Activated T-helper 17 cell treated with anti-CD3 and anti-CD28 coated beads, Interleukin-2, amount 50 U/mL, for 72 hours (primary cell): ENCODE measurements around the gene C12orf43. TPM values are rescaled to one million over a fixed set of nuclear protein-coding genes. Genes with fewer than 3 reads are reported as not detected.

Source experiments
- ATAC-seq: fragments of 150-1000 bp; cut with Tn5 transposase; replicated peaks from 2 replicates; pipeline ENCODE4 v1.10.0; 2021; ENCODE audit warnings: mild to moderate bottlenecking, moderate library complexity
- H3K27ac Mint-ChIP-seq: one replicate; pipeline ENCODE4 v1.8.0; 2022; ENCODE audit warnings: mixed read lengths
- H3K27me3 Mint-ChIP-seq: one replicate; pipeline ENCODE4 v1.8.0; 2022; ENCODE audit warnings: mixed read lengths
- H3K36me3 Mint-ChIP-seq: one replicate; pipeline ENCODE4 v1.8.0; 2022; ENCODE audit warnings: low read depth, mild to moderate bottlenecking, mixed read lengths
- H3K4me1 Mint-ChIP-seq: one replicate; pipeline ENCODE4 v1.8.0; 2022; ENCODE audit warnings: mixed read lengths
- H3K4me3 Mint-ChIP-seq: one replicate; pipeline ENCODE4 v1.8.0; 2022; ENCODE audit warnings: mild to moderate bottlenecking, mixed read lengths
- H3K9me3 Mint-ChIP-seq: one replicate; pipeline ENCODE4 v1.8.0; 2022; ENCODE audit warnings: mixed read lengths
- total RNA-seq, 2 donors: library from RNA; stranded (reverse); gene quantifications; one replicate each; pipeline ENCODE4 v1.2.3, GENCODE V29; 2022

The C12orf43 gene
- total RNA-seq, 2 donors from 2014 or later, result 15.6 to 26.8 TPM

- Mint-ChIP-seq H3K27ac (no peak overlapping the region), H3K9me3 (no peaks in the 10 kb centered on the region), H3K4me1 (peaks cover 4% of the 10 kb centered on the region), H3K4me3 (no peak overlapping the region), H3K36me3 (peaks cover 7% of the 10 kb centered on the region), H3K27me3 (peaks cover 20% of the 10 kb centered on the region)
- ATAC-seq, result no peak
Measured at GRCh38 chr12:120997448-120997847, 18.8 kb downstream of the C12orf43 start.

- peaks cover 20% of the 10 kb centered on the region for H3K27me3 Mint-ChIP-seq
- H3K27ac Mint-ChIP-seq, result no peak overlapping the region
- no peak for ATAC-seq
- peaks cover 4% of the 10 kb centered on the region for H3K4me1 Mint-ChIP-seq
- no peaks in the 10 kb centered on the region for H3K36me3 Mint-ChIP-seq
- H3K4me3 Mint-ChIP-seq, result no peak overlapping the region
- H3K9me3 Mint-ChIP-seq, result no peaks in the 10 kb centered on the region
Measured at GRCh38 chr12:120996133-120996746, 20.0 kb downstream of the C12orf43 start.

GRCh38 chr12:120994589-120995337 is 21.5 kb downstream of the C12orf43 start:
- Mint-ChIP-seq H3K36me3 (no peaks in the 10 kb centered on the region), H3K27me3 (peaks cover 20% of the 10 kb centered on the region), H3K9me3 (no peaks in the 10 kb centered on the region), H3K4me3 (no peak overlapping the region), H3K27ac (no peak overlapping the region), H3K4me1 (peaks cover 4% of the 10 kb centered on the region)
- ATAC-seq, result no peak

- no peak for ATAC-seq
- Mint-ChIP-seq H3K4me3 (no peak overlapping the region), H3K27me3 (peaks cover 20% of the 10 kb centered on the region), H3K9me3 (no peaks in the 10 kb centered on the region), H3K27ac (no peak overlapping the region), H3K4me1 (peaks cover 4% of the 10 kb centered on the region), H3K36me3 (no peaks in the 10 kb centered on the region)
Measured at GRCh38 chr12:120994059-120994458, 22.2 kb downstream of the C12orf43 start.

- ATAC-seq, result no peak
- no peak overlapping the region for H3K4me3 Mint-ChIP-seq
- H3K4me1 Mint-ChIP-seq, result peaks cover 4% of the 10 kb centered on the region
- peaks cover 20% of the 10 kb centered on the region for H3K27me3 Mint-ChIP-seq
- H3K36me3 Mint-ChIP-seq, result no peaks in the 10 kb centered on the region
- no peaks in the 10 kb centered on the region for H3K9me3 Mint-ChIP-seq
- H3K27ac Mint-ChIP-seq, result no peak overlapping the region
Measured at GRCh38 chr12:120993496-120993895, 22.8 kb downstream of the C12orf43 start.

- Mint-ChIP-seq H3K27me3 (peaks cover 20% of the 10 kb centered on the region), H3K36me3 (no peaks in the 10 kb centered on the region), H3K4me3 (no peak overlapping the region), H3K27ac (no peak overlapping the region), H3K4me1 (peaks cover 4% of the 10 kb centered on the region), H3K9me3 (no peaks in the 10 kb centered on the region)
- no peak for ATAC-seq
Measured at GRCh38 chr12:120992989-120993388, 23.3 kb downstream of the C12orf43 start.

GRCh38 chr12:120991965-120992364 is 24.3 kb downstream of the C12orf43 start:
- Mint-ChIP-seq H3K4me1 (peaks cover 4% of the 10 kb centered on the region), H3K4me3 (no peak overlapping the region), H3K27me3 (peaks cover 20% of the 10 kb centered on the region), H3K27ac (no peak overlapping the region), H3K36me3 (no peaks in the 10 kb centered on the region), H3K9me3 (no peaks in the 10 kb centered on the region)
- no peak for ATAC-seq

GRCh38 chr12:120990487-120991055 is 25.7 kb downstream of the C12orf43 start:
- Mint-ChIP-seq H3K27me3 (peaks cover 17% of the 10 kb centered on the region), H3K9me3 (no peaks in the 10 kb centered on the region), H3K27ac (no peak overlapping the region), H3K4me1 (peaks cover 4% of the 10 kb centered on the region), H3K36me3 (no peaks in the 10 kb centered on the region), H3K4me3 (no peak overlapping the region)
- ATAC-seq, result no peak

- Mint-ChIP-seq H3K27ac (no peak overlapping the region), H3K36me3 (no peaks in the 10 kb centered on the region), H3K9me3 (no peaks in the 10 kb centered on the region), H3K4me1 (peaks cover 2% of the 10 kb centered on the region), H3K4me3 (no peak overlapping the region), H3K27me3 (peaks cover 8% of the 10 kb centered on the region)
- no peak for ATAC-seq
Measured at GRCh38 chr12:120989687-120990086, 26.6 kb downstream of the C12orf43 start.

GRCh38 chr12:120988658-120989057 is 27.6 kb downstream of the C12orf43 start:
- peaks cover 4% of the 10 kb centered on the region for H3K27me3 Mint-ChIP-seq
- no peaks in the 10 kb centered on the region for H3K4me1 Mint-ChIP-seq
- no peaks in the 10 kb centered on the region for H3K36me3 Mint-ChIP-seq
- H3K4me3 Mint-ChIP-seq, result no peak overlapping the region
- no peaks in the 10 kb centered on the region for H3K9me3 Mint-ChIP-seq
- no peak overlapping the region for H3K27ac Mint-ChIP-seq
- no peak for ATAC-seq

GRCh38 chr12:120988234-120988633 is 28.1 kb downstream of the C12orf43 start:
- H3K27ac Mint-ChIP-seq, result no peak overlapping the region

GRCh38 chr12:120984351-120984898 is 31.9 kb downstream of the C12orf43 start:
- no peaks in the 10 kb centered on the region for H3K4me1 Mint-ChIP-seq
- ATAC-seq, result no peak
- H3K4me3 Mint-ChIP-seq, result no peak overlapping the region
- H3K27me3 Mint-ChIP-seq, result no peaks in the 10 kb centered on the region
- H3K36me3 Mint-ChIP-seq, result no peaks in the 10 kb centered on the region
- no peak overlapping the region for H3K27ac Mint-ChIP-seq
- no peaks in the 10 kb centered on the region for H3K9me3 Mint-ChIP-seq

More at GRCh38 chr12:120988234-120988633, 28.1 kb downstream of the C12orf43 start:
- Mint-ChIP-seq H3K9me3 (no peaks in the 10 kb centered on the region), H3K36me3 (no peaks in the 10 kb centered on the region), H3K4me1 (no peaks in the 10 kb centered on the region), H3K4me3 (no peak overlapping the region), H3K27me3 (peaks cover 4% of the 10 kb centered on the region)
- ATAC-seq, result no peak

GRCh38 chr12:120983759-120984158 is 32.5 kb downstream of the C12orf43 start:
- no peaks in the 10 kb centered on the region for H3K4me1 Mint-ChIP-seq
- H3K36me3 Mint-ChIP-seq, result no peaks in the 10 kb centered on the region
- no peaks in the 10 kb centered on the region for H3K9me3 Mint-ChIP-seq
- H3K27ac Mint-ChIP-seq, result no peak overlapping the region
- ATAC-seq, result no peak
- H3K4me3 Mint-ChIP-seq, result no peak overlapping the region
- no peaks in the 10 kb centered on the region for H3K27me3 Mint-ChIP-seq

- Mint-ChIP-seq H3K4me3 (no peak overlapping the region), H3K4me1 (no peaks in the 10 kb centered on the region), H3K36me3 (no peaks in the 10 kb centered on the region), H3K27me3 (no peaks in the 10 kb centered on the region), H3K9me3 (no peaks in the 10 kb centered on the region), H3K27ac (no peak overlapping the region)
- no peak for ATAC-seq
Measured at GRCh38 chr12:120982659-120983058, 33.6 kb downstream of the C12orf43 start.
